ENCODE data around the gene PHACTR3.

The PHACTR3 gene

DNA sequence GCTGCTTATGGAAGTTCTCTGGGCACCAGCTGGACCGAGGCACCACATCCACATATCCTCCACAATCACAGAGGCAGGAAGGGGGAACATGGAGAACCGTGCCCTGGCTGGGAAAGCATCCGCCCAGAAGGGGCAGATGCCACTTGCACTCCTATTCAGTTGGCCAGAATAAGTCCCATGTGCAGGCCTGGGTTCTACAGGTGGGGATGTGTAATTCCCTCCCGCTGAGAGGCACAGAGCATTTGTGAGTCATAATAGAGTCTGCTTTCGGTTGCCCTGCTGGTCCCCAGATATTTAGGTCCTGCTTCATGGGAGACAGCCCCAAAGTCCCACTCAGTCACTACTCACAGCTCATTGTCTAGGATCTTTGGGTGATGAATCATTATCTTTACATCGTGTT is 104.0 kb downstream of the PHACTR3 start:
- H3K4me3 ChIP-seq (ENCODE audit: low read depth, low read length) = no peak overlapping the region
- TF ChIP-seq, protein P1, sequence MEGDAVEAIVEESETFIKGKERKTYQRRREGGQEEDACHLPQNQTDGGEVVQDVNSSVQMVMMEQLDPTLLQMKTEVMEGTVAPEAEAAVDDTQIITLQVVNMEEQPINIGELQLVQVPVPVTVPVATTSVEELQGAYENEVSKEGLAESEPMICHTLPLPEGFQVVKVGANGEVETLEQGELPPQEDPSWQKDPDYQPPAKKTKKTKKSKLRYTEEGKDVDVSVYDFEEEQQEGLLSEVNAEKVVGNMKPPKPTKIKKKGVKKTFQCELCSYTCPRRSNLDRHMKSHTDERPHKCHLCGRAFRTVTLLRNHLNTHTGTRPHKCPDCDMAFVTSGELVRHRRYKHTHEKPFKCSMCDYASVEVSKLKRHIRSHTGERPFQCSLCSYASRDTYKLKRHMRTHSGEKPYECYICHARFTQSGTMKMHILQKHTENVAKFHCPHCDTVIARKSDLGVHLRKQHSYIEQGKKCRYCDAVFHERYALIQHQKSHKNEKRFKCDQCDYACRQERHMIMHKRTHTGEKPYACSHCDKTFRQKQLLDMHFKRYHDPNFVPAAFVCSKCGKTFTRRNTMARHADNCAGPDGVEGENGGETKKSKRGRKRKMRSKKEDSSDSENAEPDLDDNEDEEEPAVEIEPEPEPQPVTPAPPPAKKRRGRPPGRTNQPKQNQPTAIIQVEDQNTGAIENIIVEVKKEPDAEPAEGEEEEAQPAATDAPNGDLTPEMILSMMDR (IDR thresholded peaks at IDR 0.05; ENCODE audit: low read depth, low read length, missing control alignments) = no peak
- DNase-seq (ENCODE audit: low read depth) = no peak
- in situ Hi-C loops (cut with HindIII; ENCODE audit: low sequenced_read_pairs) = no loop called here

DNA sequence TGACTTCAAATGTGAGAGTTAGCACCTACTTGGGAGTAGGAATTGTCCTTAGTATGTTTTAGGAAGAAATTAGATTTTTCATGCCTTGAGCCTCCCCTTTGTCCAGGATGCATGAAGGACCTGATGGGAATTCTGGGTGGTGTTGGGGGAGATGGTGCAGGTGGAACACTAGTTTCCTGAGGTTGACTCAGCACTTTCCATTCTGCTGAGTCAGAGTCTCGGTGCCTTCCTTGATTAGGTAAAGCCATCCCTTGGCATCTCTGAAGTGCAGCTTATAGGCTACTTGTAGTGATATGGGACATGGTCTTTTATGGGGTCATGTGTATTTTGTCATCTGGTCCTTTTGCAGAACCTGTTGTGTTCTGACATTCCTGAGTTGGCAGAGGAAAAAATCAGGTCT is 105.3 kb downstream of the PHACTR3 start:
- TF ChIP-seq, protein P1 (IDR thresholded peaks at IDR 0.05; ENCODE audit: low read depth, low read length, missing control alignments) = no peak
- DNase-seq (ENCODE audit: low read depth) = no peak
- in situ Hi-C loops (cut with HindIII; ENCODE audit: low sequenced_read_pairs) = no loop called here
- no peak overlapping the region for H3K4me3 ChIP-seq (ENCODE audit: low read depth, low read length)

DNA sequence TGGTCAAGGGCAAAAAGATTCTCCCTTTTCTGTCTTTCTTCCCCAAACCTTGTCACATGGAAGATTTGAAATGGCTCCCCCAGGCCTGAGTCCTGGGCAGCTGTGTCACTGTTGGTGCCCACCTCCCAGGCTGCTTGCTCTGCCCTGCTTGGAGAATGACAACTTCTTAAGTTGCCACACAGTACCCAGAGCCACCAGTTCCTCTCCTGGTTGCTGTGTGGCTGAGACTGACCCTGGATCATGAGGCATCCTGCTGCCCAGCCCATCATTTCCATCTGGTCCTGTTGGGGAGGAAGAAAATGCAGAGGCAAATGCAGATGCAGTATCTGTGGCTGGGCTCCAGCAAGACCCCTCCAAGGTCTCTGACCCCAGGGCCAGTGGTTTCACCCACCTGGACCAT is 113.7 kb downstream of the PHACTR3 start:
- no peak for DNase-seq (ENCODE audit: low read depth)
- no peak overlapping the region for H3K4me3 ChIP-seq (ENCODE audit: low read depth, low read length)
- in situ Hi-C loops (cut with HindIII; ENCODE audit: low sequenced_read_pairs) = no loop called here
- TF ChIP-seq, protein P1 (IDR thresholded peaks at IDR 0.05; ENCODE audit: low read depth, low read length, missing control alignments) = no peak

DNA sequence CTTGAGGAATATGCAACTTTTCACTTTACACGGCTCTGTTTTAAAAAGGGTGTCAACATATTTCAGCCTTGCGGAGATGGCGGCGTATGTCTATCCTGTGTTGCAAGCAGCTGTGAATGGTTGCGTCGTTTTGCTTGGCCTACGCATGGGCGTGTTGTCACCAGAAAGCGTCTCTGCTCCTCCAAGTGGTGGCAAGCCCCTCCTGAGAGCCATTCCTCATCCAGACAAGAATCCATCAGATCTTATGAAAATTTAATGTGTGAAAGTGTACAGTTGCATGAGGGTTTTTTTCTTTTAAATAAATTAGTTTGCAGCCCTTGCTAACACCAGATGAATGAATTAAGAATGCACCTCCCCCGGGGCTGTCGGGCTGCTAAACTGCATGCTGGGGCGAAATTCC is 114.4 kb downstream of the PHACTR3 start:
- TF ChIP-seq, protein P1 (IDR thresholded peaks at IDR 0.05; ENCODE audit: low read depth, low read length, missing control alignments) = no peak
- DNase-seq (ENCODE audit: low read depth) = no peak
- H3K4me3 ChIP-seq (ENCODE audit: low read depth, low read length) = no peak overlapping the region
- in situ Hi-C loops (cut with HindIII; ENCODE audit: low sequenced_read_pairs) = no loop called here

DNA sequence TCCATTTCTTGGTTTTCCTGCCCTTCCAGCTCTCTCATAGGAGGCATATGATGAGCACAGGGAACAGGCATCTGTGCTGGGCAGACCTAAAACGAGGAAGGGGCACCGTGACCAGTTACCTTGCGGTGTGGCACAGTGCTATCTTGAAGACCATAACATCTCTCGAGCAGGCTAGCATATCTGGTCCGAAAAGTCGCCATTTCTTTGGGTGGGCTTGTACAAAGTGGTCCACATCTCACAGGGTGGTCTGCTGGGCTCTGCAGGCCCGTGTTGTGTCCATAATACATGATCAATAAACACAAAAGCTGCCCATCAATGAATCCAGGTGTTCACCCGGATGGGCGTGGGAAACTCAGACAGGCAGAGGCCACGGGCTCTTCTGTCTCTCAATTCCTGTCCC is 115.7 kb downstream of the PHACTR3 start:
- H3K4me3 ChIP-seq (ENCODE audit: low read depth, low read length) = no peak overlapping the region
- TF ChIP-seq, protein P1 (IDR thresholded peaks at IDR 0.05; ENCODE audit: low read depth, low read length, missing control alignments) = no peak
- in situ Hi-C loops (cut with HindIII; ENCODE audit: low sequenced_read_pairs) = no loop called here
- no peak for DNase-seq (ENCODE audit: low read depth)

DNA sequence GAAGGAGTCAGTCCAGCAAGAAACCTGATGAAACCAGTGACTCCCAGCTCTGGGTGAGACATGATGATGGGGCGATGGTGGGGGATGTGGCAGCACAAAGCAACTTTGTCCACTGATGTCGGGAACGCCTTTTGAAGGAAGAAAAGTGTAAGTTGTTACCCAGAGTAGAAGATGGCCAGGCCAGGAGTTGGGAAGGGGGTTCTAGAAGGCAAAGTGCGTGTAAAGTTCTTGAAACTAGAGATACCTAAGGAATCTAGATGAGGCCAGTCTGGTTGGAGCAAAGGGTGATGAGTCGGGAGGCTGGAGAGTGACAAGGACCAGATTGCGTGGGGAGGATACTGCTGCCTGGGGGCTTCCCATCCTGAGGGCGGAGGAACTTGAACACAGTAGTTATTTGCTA is 117.0 kb downstream of the PHACTR3 start:
- no peak overlapping the region for H3K4me3 ChIP-seq (ENCODE audit: low read depth, low read length)
- no peak for DNase-seq (ENCODE audit: low read depth)
- TF ChIP-seq, protein P1 (IDR thresholded peaks at IDR 0.05; ENCODE audit: low read depth, low read length, missing control alignments) = no peak
- in situ Hi-C loops (cut with HindIII; ENCODE audit: low sequenced_read_pairs) = no loop called here

DNA sequence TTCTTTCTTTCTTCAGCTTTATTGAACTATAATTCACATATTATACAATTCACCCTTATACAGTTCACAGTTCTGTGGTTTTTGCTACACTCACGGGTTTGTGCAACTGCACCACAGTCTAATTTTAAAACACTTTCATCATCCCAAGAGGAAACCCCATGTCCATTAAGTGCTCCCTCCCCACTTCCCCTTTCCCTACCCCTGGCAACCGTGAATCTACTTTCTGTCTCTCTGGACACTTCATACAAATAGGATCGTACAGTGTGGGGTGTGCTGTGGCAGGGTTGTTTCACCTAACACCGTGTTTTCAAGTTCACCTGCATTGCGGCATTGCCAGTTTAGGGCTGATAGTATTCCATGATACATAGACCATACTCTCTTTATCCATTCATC is 118.8 kb downstream of the PHACTR3 start:
- in situ Hi-C loops (cut with HindIII; ENCODE audit: low sequenced_read_pairs) = no loop called here
- no peak for DNase-seq (ENCODE audit: low read depth)
- TF ChIP-seq, protein P1 (IDR thresholded peaks at IDR 0.05; ENCODE audit: low read depth, low read length, missing control alignments) = no peak
- no peak overlapping the region for H3K4me3 ChIP-seq (ENCODE audit: low read depth, low read length)
